TTC549 (cell line): Measurements from ENCODE around the gene CHIA.

ENCODE experiments used
- FAIRE-seq: peaks from 2 replicates; lab custom pipeline; 2012; peaks lifted over from hg19 to GRCh38; lab: Jason Lieb, UNC

CHIA gene

DNA sequence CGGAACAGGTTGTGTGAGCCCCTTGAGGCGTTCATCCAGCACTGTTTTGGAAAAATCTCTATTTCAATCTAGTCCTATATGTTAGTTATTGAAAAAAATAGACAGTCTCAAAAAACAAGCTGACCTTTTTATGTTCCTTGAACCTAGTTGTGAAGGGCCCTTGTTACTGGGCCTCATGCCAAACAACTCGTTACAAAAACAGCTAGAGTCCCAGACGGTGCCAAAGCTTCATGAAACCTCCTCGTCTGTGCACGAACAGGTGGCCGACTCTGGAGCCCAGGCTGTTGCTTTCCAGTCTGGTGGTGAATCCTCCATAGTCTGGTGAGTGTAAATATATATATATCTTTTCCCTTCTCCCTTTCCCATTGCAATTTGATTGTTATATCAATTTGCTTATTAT is at the start of gene CHIA:
TSS of gene CHIA (plus strand) at position 222 of the 400 bp plus-strand sequence. CDS start 19,617 bp downstream, outside the sequence.
- no peak for FAIRE-seq

DNA sequence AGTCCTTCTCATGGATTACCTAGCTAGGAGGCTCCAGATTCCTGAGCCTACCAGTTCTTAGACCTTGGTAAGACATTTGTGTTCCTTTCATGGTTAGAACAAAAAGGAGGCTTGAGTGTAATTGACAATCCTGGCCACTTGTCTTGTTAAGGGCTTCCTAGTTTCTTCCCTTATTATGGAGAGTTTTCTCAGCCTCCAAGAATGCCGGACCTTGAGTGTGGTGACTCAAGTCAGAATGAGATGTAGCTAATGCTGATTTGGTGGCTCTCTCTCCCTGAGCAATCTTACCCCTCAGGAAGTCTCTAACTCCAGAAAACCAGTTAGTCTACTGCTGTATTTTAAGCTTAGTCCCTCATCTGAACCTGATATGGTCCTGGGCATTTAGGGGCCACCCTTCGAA is 48.9 kb upstream of the CHIA start:
- no peak for FAIRE-seq

GRCh38 chr1:111242805-111243523 is 47.7 kb upstream of the CHIA start:
- FAIRE-seq = no peak

- FAIRE-seq = no peak
These were observed 43.4 kb upstream of the CHIA start for GRCh38 chr1:111247125-111247838.

DNA sequence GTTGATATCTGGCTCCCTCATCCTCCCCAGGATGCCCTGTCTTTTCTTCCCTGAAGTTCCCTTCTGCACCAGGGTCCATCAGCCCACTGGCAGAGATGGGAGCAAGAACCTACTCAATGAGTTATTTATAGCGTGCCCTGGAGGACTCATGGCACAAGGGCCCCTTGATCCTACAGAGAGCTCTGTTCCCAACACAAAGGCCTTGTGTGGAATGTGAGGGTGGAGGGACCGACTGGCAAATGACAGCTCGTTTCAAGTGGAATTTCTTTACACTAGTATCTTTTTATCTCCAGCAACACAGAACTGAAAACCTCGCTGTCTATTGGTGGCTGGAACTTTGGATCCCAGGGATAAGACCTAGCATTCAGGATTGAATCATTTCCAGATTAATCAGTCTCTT is 40.7 kb upstream of the CHIA start:
- no peak for FAIRE-seq

DNA sequence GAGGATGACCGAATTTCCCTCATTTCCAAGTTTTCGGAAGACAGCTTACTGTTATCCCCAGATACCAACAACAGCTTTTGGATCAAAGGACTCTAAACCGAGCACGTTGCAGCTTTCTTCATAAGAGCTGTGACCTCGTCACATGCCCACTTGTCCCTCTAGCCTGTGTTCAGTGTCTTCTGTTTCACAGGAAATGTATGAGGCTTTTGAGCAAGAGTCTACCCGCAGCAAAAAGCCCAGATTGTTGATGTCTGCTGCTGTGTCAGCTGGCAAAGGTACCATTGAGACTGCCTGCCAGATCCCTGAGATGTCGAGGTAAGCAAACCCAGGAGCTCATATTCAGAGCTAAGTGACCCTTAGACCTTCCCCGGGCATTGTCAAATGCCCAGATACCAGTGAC is 39.1 kb upstream of the CHIA start:
- FAIRE-seq = no peak

DNA sequence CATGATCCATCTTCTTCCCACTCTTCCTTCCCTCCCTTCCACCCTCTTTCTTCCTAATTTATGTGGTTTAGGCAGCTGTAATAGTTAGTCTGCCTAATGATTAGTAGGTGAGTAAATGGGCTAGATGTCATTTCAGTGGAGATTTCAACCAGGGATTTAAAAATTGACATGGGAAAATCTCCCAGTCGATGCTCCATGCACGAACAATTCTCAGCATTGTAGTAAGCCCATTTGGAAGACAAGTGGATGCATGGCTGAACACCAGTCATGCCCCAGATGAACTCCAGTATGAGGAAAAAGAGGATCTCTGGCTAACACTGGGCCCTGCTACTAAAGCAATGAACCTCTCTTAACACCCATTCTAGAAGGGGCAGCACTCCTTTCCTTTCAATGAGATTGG is 37.9 kb upstream of the CHIA start:
- no peak for FAIRE-seq

GRCh38 chr1:111253876-111254275 is 36.8 kb upstream of the CHIA start:
- no peak for FAIRE-seq

DNA sequence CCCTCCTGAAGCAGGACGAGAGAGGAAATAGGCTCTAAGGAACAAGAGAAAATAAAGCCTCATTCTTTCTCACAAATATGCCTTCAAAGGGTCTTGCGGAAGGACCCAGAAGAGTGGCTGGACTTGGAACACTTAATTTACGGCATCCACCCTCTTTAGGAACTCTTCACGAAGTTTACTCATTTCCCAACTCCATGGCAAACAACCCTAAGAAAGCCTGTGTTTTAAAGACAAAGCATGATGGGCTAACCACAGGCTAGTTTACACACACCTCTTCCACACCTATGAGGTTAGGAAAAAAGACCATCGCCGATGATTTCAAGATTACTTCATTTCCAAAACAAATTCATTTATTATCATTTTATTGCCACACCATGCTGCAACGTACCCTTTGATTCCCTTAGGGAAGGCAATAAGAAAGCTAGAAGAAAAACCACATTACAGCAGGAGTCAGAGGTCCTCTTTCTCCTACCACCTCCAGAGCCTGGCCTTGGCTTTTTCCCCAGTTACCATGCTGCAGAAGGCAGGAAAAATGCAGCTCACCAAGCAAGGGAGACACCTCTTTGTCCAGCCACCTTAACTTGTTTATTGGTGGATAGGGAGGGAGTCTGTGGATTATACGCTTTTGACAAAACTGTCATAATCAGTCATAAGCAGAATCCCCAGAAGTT is 33.5 kb upstream of the CHIA start:
- FAIRE-seq = no peak

GRCh38 chr1:111267801-111268508 is 22.7 kb upstream of the CHIA start:
- no peak for FAIRE-seq

DNA sequence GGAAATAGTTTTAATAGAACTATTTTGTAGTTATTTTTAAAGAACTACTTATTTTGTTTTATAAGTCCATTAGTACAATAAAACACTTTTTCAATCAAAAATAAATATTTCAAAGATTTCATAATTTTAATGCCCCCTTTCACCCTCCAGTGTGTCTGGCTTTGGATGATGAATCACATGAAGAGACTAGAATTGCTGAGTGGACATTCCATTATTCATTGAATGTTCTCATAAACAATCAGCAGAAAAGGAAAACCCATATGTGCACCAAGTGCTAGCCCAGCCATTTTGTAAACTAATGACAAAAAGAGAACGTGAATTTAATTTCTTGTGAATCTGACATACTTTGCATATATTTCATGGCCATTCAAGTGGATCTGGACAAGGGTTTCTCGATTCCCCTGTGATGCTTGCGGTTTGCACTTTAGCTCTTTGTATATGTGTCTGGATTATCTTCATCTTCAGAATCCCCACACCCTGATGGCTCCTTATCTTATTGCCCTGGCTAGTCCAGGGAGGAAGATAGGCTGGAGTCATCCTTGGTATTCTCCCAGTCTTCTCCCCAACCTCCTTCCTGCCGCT is 20.7 kb upstream of the CHIA start:
- FAIRE-seq = no peak

DNA sequence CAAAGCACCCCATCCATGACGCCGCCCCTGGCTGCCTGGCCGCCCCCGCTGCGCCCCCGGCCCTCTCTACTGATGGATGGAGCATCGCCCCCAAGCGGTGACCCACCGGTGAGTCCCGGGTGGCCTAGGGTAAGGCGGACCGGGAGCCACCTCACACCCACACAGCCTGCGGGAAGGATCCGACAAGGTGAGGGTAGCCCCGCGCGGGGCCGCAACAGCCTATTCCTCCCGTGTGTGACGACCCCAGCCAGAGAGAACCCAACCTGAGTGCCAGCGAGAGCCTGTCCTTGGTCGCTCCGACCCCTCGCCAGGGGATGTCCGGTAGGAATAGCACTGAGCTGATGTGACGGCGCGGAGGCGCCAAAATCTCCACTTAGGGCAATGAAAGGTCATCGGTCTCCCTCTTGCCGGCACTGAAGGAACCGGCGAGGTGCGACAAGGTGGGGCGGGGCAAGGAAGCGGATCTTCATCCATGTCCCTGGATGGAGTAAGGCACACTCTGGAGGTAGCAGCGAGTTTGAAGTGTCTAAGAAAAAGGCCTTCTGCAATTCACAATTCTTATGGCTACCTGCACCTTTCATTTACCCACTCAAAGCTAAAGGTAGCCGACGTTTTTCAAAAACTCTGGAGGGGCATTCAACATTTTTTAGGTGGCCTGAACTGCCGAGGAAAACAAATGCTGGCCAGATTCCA is 19.7 kb upstream of the CHIA start:
- FAIRE-seq = no peak

DNA sequence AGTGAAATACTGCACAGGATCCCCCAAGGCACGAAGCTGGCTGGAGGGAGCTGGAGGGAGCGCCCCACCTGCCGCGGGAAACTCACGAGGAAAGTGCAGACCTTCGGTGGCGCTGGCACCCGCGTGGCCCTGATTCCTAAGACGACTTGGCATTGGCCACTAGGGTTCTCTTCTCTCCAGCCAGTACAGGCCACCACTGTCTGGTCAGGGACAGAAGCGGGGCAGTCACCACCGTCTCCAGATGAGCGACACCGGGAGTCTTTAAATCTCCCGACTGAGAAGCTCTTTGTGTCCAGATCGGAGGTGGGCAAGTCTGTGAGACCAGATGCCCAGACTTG is 19.2 kb upstream of the CHIA start:
- FAIRE-seq = no peak

DNA sequence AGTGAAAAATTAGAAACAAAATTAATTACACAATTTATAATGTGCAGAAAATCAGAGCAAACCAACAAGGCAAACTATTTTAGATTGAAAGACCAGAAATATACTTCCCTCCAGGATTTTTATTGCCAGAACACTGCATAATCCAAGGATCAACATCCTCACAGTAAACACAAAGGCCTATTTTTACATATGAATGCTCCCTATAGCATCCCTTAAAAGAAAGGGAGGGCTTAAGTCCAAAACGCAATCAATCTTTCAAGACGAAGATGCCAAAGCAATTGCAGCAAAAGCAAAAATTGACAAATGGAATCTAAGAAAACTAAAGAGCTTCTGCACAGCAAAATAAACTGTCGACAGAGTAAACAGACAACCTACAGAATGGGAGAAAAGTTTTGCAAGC is 18.6 kb upstream of the CHIA start:
- no peak for FAIRE-seq

DNA sequence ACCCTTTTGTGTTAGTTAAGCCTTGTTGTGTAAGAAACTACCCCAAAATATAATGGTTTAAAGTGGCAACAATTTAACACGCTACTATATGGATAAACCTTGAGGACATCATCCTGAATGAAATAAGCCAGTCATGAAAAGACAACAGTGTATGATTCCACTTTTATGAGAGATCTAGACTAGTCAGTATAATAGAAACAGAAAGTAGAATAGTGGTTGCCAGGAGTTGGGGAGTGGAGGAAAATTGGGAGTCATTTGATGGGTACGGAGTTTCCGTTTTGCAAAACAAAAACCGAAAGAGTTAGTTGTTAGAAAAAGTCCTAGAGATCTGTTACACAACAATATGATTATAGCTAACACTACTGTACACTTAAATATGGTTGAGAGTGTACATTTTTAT is 16.0 kb upstream of the CHIA start:
- no peak for FAIRE-seq

DNA sequence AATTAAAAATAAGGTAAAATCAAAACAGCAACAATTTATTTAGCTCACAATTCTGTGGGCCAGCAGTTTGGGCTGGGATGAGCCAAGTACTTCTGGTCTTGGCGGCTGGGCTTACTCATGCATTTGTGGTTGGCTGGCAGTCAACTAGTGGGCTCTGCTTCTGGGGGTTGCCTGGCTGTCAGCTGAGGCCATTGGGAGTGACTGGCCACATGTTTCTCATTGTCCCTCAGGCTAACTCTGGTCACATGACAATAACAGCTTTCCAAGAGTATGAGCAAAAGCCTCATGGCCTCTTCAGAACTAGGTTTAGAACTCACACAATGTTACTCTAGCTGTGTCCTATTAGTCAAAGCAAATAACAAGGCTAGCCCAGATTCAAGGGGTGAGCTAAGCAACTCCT is 15.6 kb upstream of the CHIA start:
- FAIRE-seq = no peak

DNA sequence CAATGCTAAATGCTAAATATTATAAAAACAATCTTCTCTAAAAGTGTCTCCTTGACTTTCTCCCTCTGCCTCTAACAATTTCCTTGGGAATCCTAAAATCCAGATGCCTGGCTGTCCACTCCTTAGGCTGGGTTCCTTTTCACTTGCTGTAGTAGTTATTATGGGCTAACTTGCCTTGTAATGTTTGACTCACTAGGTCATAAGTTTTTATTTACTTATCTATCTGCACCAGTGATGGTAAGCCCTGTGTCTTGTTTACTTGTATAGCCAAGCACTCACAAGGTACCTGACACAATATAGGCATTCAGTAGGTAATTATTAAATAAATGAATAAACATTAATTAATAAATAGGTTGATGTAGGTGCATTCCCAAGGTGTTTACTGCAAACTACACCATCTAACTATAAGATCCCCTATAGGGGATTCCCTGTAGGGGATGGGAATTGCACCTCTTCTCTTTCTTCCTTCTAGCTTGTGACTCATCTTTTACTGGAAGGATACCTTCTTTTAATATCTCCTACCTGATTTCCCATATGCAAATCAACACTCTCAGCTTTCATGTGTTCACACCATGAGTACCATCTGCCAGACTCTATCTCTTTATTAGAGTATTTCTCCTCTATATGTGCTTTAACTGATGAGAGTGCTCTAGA is 14.7 kb upstream of the CHIA start:
- FAIRE-seq = no peak

DNA sequence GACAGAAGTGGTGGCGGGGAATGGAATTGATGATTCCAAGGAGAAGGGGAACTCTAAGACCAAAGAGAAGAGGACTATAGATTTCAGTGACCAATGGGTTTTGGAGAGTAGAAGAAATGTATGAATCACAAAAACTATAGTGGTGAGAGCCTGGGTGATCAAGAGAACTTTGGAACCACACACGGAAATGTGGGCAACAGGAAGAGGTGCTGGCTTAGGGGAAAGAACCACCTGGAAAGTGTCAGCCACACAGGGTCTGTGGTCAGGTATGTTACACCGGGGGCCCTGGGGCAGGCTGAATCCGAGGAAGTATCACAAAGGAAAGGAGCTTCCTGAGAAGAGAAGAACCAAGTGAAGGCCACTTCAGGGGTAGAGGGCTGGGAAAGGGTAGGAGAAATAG is 11.5 kb upstream of the CHIA start:
- FAIRE-seq = no peak

DNA sequence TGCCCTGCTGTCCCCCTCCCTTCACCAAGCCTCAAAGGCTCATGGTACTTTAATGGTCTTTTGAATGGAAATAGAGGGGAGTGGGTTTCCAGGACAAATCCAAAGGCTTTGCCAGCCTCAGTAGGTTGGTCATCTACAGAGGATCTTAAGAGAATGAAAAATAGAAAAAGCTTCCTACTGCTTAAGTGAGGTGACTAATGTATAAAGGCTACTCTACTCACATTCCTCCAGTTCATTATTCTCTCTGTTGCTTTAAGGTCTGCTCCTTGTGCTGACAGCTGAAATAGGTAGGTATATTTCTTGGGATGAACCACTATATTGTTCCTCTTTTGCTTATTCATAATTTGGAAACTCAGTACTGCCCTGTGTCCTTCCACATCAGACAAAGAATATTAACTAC is 10.4 kb upstream of the CHIA start:
- FAIRE-seq = no peak

- FAIRE-seq = no peak
These were observed 9.2 kb upstream of the CHIA start for GRCh38 chr1:111281411-111281810.

DNA sequence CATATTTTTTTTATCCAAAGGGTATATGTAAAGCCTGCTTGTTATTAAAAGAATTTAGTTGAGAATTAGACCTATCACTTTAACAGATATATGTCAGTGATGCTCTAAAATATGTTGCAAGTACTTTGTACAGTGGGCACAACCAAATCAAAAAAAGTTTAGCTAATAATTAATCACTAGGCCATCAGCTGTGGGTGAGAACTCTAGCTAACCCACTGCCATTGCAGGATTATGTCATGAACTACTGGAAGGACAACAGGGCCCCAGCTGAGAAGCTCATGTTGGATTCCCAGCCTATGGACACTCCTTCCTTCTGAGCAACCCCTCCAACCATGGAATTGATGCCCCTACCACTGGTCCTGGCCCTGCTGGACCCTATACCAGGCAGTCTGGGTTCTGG is 6.8 kb upstream of the CHIA start:
- no peak for FAIRE-seq

DNA sequence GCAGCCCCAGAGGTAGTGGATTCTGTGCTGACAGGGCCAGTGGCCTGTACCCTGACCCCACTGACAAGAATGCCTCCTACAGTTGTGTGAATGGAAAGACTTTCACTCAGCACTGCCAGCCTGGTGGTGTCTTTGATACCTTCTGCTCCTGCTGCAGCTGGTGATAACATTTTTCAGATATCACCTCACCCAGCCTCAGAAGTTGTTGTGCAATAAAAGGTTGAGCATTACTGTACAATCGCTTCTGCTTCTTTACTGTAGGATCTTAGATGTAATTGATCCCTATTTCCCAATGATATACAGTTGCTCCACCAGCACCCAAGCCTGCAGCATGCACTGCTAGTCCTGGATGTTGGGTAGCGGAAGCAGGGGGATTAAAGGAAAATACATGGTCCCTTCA is 4.8 kb upstream of the CHIA start:
- FAIRE-seq = no peak
